Sigmoid colon (tissue), 7 donors: ENCODE measurements around the gene ETV6. TPM values are rescaled to one million over a fixed set of nuclear protein-coding genes. Genes with fewer than 3 reads are reported as not detected.

Source experiments
- DNase-seq: peaks from one replicate; pipeline ENCODE4 v3.0.0-alpha.2; 2019
- H3K27ac ChIP-seq, 4 donors: fragments of 200-600 bp; sonication (generic); one replicate each; pipeline ENCODE4 v1.5.1; 2016 to 2019; ENCODE audit warnings: mild to moderate bottlenecking in 1 of 4
- H3K27me3 ChIP-seq, 3 donors: fragments of 200-600 bp; sonication (generic); one replicate each; pipeline ENCODE4 v1.5.1; 2019; ENCODE audit warnings: mild to moderate bottlenecking in 1 of 3
- H3K36me3 ChIP-seq, 4 donors: fragments of 200-600 bp; sonication (generic); one replicate each; pipeline ENCODE4 v1.5.1; 2016 to 2019
- H3K4me1 ChIP-seq, 4 donors: fragments of 200-600 bp; sonication (generic); one replicate each; pipeline ENCODE4 v1.5.1; 2017 to 2019
- H3K4me3 ChIP-seq, 4 donors: fragments of 200-600 bp; sonication (generic); one replicate each; pipeline ENCODE4 v1.5.1; 2017 to 2019; ENCODE audit warnings: mild to moderate bottlenecking in 2 of 4, moderate library complexity in 1 of 4
- H3K9me3 ChIP-seq, 4 donors: fragments of 200-600 bp in 3 of 4; sonication (generic) in 3 of 4; one replicate each; pipeline versions ENCODE4 v1.5.1 to v1.6.1; 2013 to 2019
- CTCF ChIP-seq, 4 experiments: fragments of 450-650 bp in 3 of 4; fragments of 200-600 bp in 1 of 4; IDR thresholded peaks; one replicate each; pipeline ENCODE4 v1.5.1; 2016 to 2019; ENCODE audit warnings: antibody characterized with exemption in 4 of 4, mild to moderate bottlenecking in 3 of 4, moderate library complexity in 2 of 4
- EP300 ChIP-seq, 4 donors: sonication (generic); formaldehyde crosslinking; IDR thresholded peaks; one replicate each; pipeline ENCODE4 v1.6.1; 2017; ENCODE audit warnings: antibody characterized with exemption in 4 of 4
- POLR2A ChIP-seq, 2 donors: fragments of 450-650 bp; IDR thresholded peaks; one replicate each; pipeline ENCODE4 v1.6.1; 2016; ENCODE audit warnings: antibody characterized with exemption in 2 of 2, mild to moderate bottlenecking in 2 of 2, moderate library complexity in 2 of 2
- POLR2AphosphoS5 ChIP-seq, 4 donors: sonication (generic); formaldehyde crosslinking; IDR thresholded peaks; one replicate each; pipeline ENCODE4 v1.6.1; 2017; ENCODE audit warnings: antibody characterized with exemption in 4 of 4
- WGBS, 2 donors: extraction: QIAGEN DNeasy Blood & Tissue Kit; methylation state at CpG; one replicate each; pipeline ENCODE4 v1.1.7; 2013; 5-methylcytosine and 5-hydroxymethylcytosine counted together
- intact Hi-C: fragments of 100-400 bp; cut with DNase I; formaldehyde crosslinking; loops from one replicate; pipeline ENCODE4 v1.15.1; 2023
- polyA plus RNA-seq, 3 donors: library from polyadenylated mRNA; stranded (reverse); fragments of 200-250 nt; gene quantifications; one replicate each; pipeline ENCODE4 v1.2.3, GENCODE V29; 2013
- total RNA-seq, 4 donors: library from RNA; depleted of rRNA; stranded (reverse); fragments of >200 nt; gene quantifications; one replicate each; pipeline ENCODE4 v1.1.0, GENCODE V29; 2016
- donor health status: healthy with polysubstance abuse.
- donor health status: Bipolar disorder and iron deficiency.
- donor health status: healthy.

The ETV6 gene
- total and polyA plus RNA-seq, 7 donors = 8.4 to 35.2 (median 16.3) TPM

- DNase-seq = no peak
- peak overlapping the region; percentile 82 to 92 (median 90) for H3K27ac ChIP-seq
- no peaks in the 10 kb centered on the region for H3K9me3 ChIP-seq
- H3K4me3 ChIP-seq = no peak overlapping the region
- H3K36me3 ChIP-seq = no peaks in the 10 kb centered on the region
- WGBS, 2 donors = 83 to 85% methylated on average over 3 of the region's 3 CpGs
- intact Hi-C loops = loop anchor here (5.0 kb wide), 2 partner anchors 68 to 102 kb away; no protein-coding TSS in a partner anchor
- TF ChIP-seq POLR2AphosphoS5 (IDR thresholded peaks at IDR 0.05) (no peak), CTCF (IDR thresholded peaks at IDR 0.05) (no peak), EP300 (IDR thresholded peaks at IDR 0.05) (no peak), POLR2A (IDR thresholded peaks at IDR 0.05) (no peak)
- peaks cover 0 to 96% (median 82%) of the 10 kb centered on the region in 4 donors for H3K4me1 ChIP-seq
- no peaks in the 10 kb centered on the region for H3K27me3 ChIP-seq
Measured at GRCh38 chr12:11759899-11760298, 110.4 kb downstream of the ETV6 start.

- intact Hi-C loops = no loop called here
- peaks cover 0 to 96% (median 82%) of the 10 kb centered on the region in 4 donors for H3K4me1 ChIP-seq
Measured at GRCh38 chr12:11761869-11762567, 112.5 kb downstream of the ETV6 start.

GRCh38 chr12:11762723-11763326 is 113.4 kb downstream of the ETV6 start:
- intact Hi-C loops = no loop called here
- no peaks in the 10 kb centered on the region for H3K36me3 ChIP-seq
- no peaks in the 10 kb centered on the region for H3K9me3 ChIP-seq
- WGBS, 2 donors = 69 to 86% methylated on average over 9 of the region's 9 CpGs
- TF ChIP-seq POLR2A (IDR thresholded peaks at IDR 0.05) = no peak
- no peak for TF ChIP-seq EP300 (IDR thresholded peaks at IDR 0.05)
- TF ChIP-seq POLR2AphosphoS5 (IDR thresholded peaks at IDR 0.05) = no peak
- no peak for TF ChIP-seq CTCF (IDR thresholded peaks at IDR 0.05)
- H3K27me3 ChIP-seq = no peaks in the 10 kb centered on the region
- peak overlapping the region; percentile 77 to 92 (median 90) for H3K27ac ChIP-seq
- H3K4me1 ChIP-seq = peaks cover 0 to 96% (median 81%) of the 10 kb centered on the region in 4 donors
- no peak for DNase-seq
- H3K4me3 ChIP-seq = no peak overlapping the region

More at GRCh38 chr12:11761869-11762567, 112.5 kb downstream of the ETV6 start:
- H3K27me3 ChIP-seq = no peaks in the 10 kb centered on the region
- TF ChIP-seq POLR2A (IDR thresholded peaks at IDR 0.05) (no peak), CTCF (IDR thresholded peaks at IDR 0.05) (no peak), POLR2AphosphoS5 (IDR thresholded peaks at IDR 0.05) (no peak), EP300 (IDR thresholded peaks at IDR 0.05) (no peak)
- 56 to 62% methylated on average over 8 of the region's 8 CpGs for WGBS, 2 donors
- H3K9me3 ChIP-seq = no peaks in the 10 kb centered on the region
- H3K36me3 ChIP-seq = no peaks in the 10 kb centered on the region
- peak overlapping the region; percentile 77 to 92 (median 90) for H3K27ac ChIP-seq
- H3K4me3 ChIP-seq = no peak overlapping the region
- DNase-seq = no peak

GRCh38 chr12:11763760-11764520 is 114.5 kb downstream of the ETV6 start:
- Histone ChIP-seq H3K4me1 (peaks cover 0 to 94% (median 81%) of the 10 kb centered on the region in 4 donors), H3K27ac (peak overlapping the region; percentile 77 to 92 (median 90)), H3K27me3 (no peaks in the 10 kb centered on the region), H3K9me3 (no peaks in the 10 kb centered on the region), H3K4me3 (no peak overlapping the region), H3K36me3 (no peaks in the 10 kb centered on the region)
- WGBS, 2 donors = 52 to 74% methylated on average over 7 of the region's 7 CpGs
- intact Hi-C loops = no loop called here
- TF ChIP-seq POLR2A (IDR thresholded peaks at IDR 0.05) = no peak
- no peak for TF ChIP-seq CTCF (IDR thresholded peaks at IDR 0.05)
- TF ChIP-seq EP300 (IDR thresholded peaks at IDR 0.05) = no peak
- TF ChIP-seq POLR2AphosphoS5 (IDR thresholded peaks at IDR 0.05) = peak in 2 of 4 donors; percentile 27 to 42
- DNase-seq = no peak
